SK-N-MC (cell line): ENCODE results near the gene FSD2.

Experiments used
- DNase-seq: peaks from one replicate; pipeline ENCODE4 v3.0.0-alpha.2; 2011; ENCODE audit warnings: low read depth, low spot score
- H3K27ac ChIP-seq: fragments of 200-600 bp; sonication (generic); 2 replicates; pipeline ENCODE4 v1.5.1; 2016; ENCODE audit warnings: mixed run types
- H3K36me3 ChIP-seq: fragments of 200-600 bp; sonication (generic); 2 replicates; pipeline ENCODE4 v1.6.1; 2017; ENCODE audit warnings: antibody characterized with exemption, low read length, mixed read lengths; ENCODE audit not compliant: insufficient read depth
- H3K4me3 ChIP-seq: fragments of 200-600 bp; sonication (generic); 2 replicates; pipeline ENCODE4 v1.5.1; 2016
- H3K9ac ChIP-seq: fragments of 200-600 bp; sonication (generic); 2 replicates; pipeline ENCODE4 v1.8.0; 2017; ENCODE audit warnings: mixed run types, mixed read lengths; ENCODE audit not compliant: insufficient read length
- H3K9me3 ChIP-seq: fragments of 200-600 bp; sonication (generic); 2 replicates; pipeline ENCODE4 v1.6.1; 2017; ENCODE audit warnings: low read depth, mild to moderate bottlenecking, antibody characterized with exemption, low read length, moderate library complexity, mixed read lengths
- EZH2 ChIP-seq: fragments of 200-600 bp; sonication (generic); IDR thresholded peaks from one replicate; pipeline ENCODE4 v1.6.1; 2017; ENCODE audit warnings: antibody characterized with exemption
- FOXP2 ChIP-seq: optimal IDR thresholded peaks from 2 replicates; pipeline ENCODE3; 2011; ENCODE audit warnings: mild to moderate bottlenecking, moderate library complexity; ENCODE audit not compliant: insufficient read depth; ENCODE audit errors: extremely low read length, control extremely low read depth
- POLR2AphosphoS5 ChIP-seq: IDR thresholded peaks from 2 replicates; pipeline ENCODE4 v1.6.1; 2012; ENCODE audit warnings: mild to moderate bottlenecking, low read depth, low read length, borderline replicate concordance

Gene FSD2

DNA sequence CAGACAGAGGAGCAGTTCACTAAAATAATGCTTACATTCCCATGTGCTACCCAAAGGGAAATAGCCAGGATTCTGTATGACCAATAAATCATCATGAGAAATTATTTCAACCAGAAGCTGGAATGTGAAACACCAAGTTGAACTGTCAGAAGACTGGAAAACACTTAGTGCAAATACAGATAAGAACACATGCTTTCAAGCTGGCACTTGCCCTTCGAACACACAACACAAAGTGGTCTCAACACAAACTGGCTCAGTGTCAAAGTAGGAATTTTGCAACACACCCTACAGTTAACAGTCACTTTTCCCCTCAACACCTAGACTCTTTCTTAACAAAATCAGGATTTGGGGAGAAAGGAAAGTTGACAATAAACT lies 1.3 kb downstream of the FSD2 start:
- H3K27ac ChIP-seq = no peak overlapping the region
- TF ChIP-seq FOXP2 (no peak), POLR2AphosphoS5 (no peak), EZH2 (no peak)

DNA sequence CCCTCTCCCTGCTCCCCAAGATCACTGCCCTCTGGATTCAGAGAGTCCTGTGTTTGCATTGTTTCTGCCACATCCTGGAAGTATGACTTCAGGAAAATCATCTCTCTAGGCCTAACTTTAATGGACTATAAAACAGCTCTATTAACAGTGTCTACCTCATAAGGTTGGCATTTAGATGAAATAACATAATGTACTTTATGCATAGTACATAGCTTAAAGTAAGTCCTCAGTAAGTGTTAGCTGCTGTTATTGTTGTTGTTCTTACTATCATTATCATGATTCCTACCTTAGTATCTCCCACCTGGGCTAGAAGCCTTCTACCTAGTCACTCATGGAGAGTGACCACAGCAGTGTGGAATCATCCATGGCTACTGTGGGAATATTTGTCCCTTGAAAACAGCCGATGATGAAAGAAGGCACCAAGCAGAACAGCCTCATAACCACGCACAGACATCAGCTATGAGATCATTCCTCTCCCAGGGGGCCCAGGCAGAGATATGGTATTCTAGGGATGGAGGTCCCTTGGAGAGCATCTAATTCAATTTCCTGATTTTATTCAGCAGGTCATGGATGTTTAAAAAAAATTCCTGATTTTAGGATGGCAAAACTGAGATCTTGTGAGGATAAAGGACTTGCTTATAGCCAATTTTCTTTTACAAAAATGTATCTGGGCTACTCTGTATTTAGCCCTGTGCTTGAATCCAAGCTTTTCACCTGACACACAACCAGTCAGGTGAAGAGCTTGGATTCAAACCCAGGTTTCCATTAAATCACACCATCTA lies 1.9 kb downstream of the FSD2 start:
- DNase-seq = no peak
- no peaks in the 10 kb centered on the region for H3K36me3 ChIP-seq
- H3K9me3 ChIP-seq = no peaks in the 10 kb centered on the region
- H3K27ac ChIP-seq = no peak overlapping the region
- H3K4me3 ChIP-seq = no peak overlapping the region
- TF ChIP-seq POLR2AphosphoS5 (no peak), FOXP2 (no peak), EZH2 (no peak)
- no peak overlapping the region for H3K9ac ChIP-seq

More for the DNA sequence above, 1.3 kb downstream of the FSD2 start:
- H3K9me3 ChIP-seq = no peaks in the 10 kb centered on the region
- no peak overlapping the region for H3K9ac ChIP-seq
- no peak overlapping the region for H3K4me3 ChIP-seq
- H3K36me3 ChIP-seq = no peaks in the 10 kb centered on the region
- DNase-seq = no peak

DNA sequence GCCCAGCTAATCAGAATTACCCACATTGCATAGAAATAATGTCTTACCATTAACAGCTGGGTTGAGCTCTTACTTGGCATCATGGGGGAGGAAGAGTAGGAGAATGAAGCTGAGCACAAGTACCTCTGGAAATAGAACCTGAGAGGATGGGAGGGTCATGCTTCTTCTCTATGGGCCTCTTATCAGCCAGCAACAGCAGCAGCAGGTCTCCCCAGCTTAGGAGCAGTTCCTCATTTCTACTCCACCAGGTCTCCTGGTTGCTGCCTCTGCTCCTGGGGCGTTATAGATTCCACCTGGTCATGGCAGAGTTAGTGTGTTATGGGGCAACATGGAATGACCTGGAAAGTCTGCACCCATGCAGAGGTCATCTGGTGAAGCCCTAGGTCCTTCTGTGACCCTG lies 3.4 kb downstream of the FSD2 start:
- TF ChIP-seq EZH2 = no peak
- TF ChIP-seq FOXP2 = no peak
- no peak for TF ChIP-seq POLR2AphosphoS5
- no peak for DNase-seq
- Histone ChIP-seq H3K36me3 (no peaks in the 10 kb centered on the region), H3K9me3 (no peaks in the 10 kb centered on the region), H3K27ac (no peak overlapping the region), H3K4me3 (no peak overlapping the region), H3K9ac (no peak overlapping the region)

DNA sequence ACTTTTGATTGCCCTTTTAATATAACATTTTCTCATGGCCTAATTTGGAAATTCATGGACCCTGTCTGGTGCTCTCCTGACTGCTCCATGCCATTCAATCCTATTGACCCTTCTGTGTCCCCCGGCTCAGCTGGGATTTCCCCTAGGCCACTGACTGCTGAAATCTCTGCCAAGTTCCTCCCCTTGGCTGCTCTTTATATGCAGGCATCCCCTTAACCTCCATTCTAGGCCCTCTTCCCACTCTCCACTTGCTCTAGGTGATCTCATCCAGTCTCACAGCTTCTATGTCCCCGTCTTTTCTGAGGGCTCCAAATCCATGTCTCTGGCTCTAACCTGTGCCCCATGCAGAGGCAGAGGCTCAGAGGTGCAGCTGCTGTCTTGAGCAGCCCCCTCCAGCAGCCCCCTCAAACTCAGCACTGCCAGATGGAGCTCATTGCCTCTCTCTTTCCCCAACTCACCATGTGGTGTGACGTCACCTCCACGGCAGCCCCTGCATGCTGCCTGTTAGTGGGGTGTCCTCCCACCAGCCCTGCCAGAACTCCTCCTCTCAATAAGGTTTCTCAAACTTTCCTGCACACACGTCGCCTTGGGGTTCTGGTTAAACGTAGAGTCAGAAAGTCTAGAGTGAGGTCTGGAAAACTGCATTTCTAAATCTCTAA lies 6.6 kb downstream of the FSD2 start:
- no peak for DNase-seq
- H3K9me3 ChIP-seq = no peaks in the 10 kb centered on the region
- TF ChIP-seq EZH2 (no peak), POLR2AphosphoS5 (no peak), FOXP2 (no peak)

DNA sequence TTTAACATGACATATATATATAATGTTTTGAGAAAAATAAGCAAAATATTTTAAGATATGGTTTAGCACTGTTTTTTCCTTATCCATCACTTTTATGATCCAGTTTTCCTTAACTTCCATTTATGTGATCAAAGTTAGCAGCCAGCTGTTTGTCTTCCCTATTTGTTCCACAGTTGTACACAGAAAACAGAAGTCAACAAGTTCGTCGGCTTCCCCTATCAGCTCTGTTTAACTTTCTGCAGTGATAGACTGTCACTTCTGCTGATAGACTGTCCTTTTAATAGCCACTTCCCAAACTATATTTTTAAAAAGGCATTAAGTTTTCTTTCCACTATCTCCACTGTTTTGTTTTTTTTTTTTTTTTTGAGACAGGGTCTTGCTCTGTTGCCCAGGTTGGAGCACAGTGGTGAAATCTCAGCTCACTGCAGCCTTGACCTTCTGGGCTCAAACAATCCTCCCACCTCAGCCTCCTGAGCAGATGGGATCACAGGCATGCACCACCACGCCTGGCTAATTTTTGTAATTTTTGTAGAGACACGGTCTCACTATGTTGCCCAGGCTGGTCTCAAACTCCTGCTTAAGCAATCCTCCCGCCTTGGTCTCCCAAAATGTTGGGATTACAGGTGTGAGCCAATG lies 7.2 kb downstream of the FSD2 start:
- Histone ChIP-seq H3K36me3 (no peaks in the 10 kb centered on the region), H3K27ac (no peak overlapping the region), H3K9me3 (no peaks in the 10 kb centered on the region), H3K4me3 (no peak overlapping the region), H3K9ac (no peak overlapping the region)
- TF ChIP-seq FOXP2 (no peak), POLR2AphosphoS5 (no peak), EZH2 (no peak)
- DNase-seq = no peak

More for the DNA sequence above, 6.6 kb downstream of the FSD2 start:
- no peak overlapping the region for H3K4me3 ChIP-seq
- no peak overlapping the region for H3K9ac ChIP-seq
- H3K36me3 ChIP-seq = no peaks in the 10 kb centered on the region
- no peak overlapping the region for H3K27ac ChIP-seq

DNA sequence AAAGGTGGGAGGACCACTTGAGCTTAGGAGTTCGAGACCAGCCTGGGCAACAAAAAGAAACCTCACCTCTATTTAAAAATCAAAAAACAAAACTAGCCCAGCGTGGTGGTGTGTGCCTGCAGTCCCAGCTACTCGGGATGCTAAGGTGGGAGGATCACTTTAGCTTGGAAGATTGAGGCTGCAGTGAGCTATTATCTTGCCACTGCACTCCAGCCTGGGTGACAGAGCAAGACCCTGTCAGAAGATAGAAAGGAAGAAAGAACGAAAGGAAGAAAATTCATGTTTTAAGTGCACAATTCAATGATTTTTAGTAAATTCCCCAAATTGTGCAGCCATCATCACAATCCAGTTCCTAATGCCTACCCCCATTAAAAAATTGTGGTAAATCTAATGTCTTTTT lies 7.8 kb downstream of the FSD2 start:
- DNase-seq = no peak
- Histone ChIP-seq H3K27ac (no peak overlapping the region), H3K9me3 (no peaks in the 10 kb centered on the region), H3K4me3 (no peak overlapping the region), H3K9ac (no peak overlapping the region), H3K36me3 (no peaks in the 10 kb centered on the region)
- no peak for TF ChIP-seq EZH2
- TF ChIP-seq POLR2AphosphoS5 = no peak
- TF ChIP-seq FOXP2 = no peak

DNA sequence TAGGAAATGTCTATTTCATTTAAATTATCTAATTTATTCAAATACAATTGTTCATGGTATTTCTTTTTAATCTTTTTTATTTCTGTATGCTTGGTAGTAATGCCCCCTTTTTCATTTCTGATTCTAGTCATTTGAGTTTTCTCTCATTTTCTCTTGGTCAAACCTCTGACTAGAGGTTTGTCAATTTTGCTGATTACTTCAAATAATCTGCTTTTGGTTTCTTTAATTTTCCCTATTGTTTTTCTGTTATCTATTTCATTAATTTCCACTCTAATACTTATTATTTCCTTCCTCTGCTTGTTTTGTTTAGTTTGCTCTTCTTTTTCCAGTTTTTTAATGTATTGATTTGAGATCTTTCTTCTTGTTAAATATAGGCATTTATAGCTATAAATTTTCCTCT lies 12.1 kb downstream of the FSD2 start:
- TF ChIP-seq EZH2 = no peak
- no peak for TF ChIP-seq FOXP2
- no peak for TF ChIP-seq POLR2AphosphoS5
- Histone ChIP-seq H3K9ac (no peak overlapping the region), H3K9me3 (no peaks in the 10 kb centered on the region), H3K36me3 (no peaks in the 10 kb centered on the region), H3K4me3 (no peak overlapping the region), H3K27ac (no peak overlapping the region)
- no peak for DNase-seq

DNA sequence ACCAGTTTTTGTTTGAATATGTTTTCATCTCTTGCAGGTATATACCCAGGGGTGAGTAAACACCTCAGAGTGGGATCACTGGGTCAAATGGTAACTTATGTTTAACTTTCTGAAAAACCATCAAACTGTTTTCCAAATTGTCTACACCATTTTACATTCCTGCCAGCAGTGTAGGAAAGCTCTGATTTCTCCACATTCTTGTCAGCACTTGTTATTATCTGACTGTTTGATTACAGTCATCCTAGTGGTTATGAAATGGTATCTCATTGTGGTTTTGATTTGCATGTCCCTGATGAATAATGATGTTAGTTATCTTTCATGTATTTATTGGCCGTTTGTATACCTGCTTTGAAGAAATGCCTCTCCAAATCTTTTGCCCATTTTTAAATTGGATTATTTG lies 13.8 kb downstream of the FSD2 start:
- Histone ChIP-seq H3K9ac (no peak overlapping the region), H3K27ac (no peak overlapping the region), H3K36me3 (no peaks in the 10 kb centered on the region), H3K9me3 (no peaks in the 10 kb centered on the region), H3K4me3 (no peak overlapping the region)
- no peak for DNase-seq
- TF ChIP-seq EZH2 (no peak), FOXP2 (no peak), POLR2AphosphoS5 (no peak)

DNA sequence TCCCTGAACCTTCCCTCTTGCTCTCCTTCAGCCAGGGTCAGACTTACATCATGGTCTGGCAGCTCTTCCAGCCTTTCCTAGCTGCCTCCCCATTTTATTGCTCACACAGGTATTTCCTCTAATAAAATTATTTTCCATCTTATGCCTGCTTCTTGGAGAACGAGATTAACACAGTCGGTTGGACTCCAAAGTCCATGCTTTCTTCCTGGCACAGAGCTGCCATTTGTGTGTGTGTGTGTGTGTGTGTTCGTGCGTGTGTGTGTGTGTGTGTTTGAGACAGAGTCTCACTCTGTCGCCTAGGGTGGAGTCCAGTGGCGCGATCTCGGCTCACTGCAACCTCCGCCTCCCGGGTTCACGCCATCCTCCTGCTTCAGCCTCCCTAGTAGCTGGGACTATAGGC lies 15.5 kb downstream of the FSD2 start:
- Histone ChIP-seq H3K9me3 (no peaks in the 10 kb centered on the region), H3K27ac (no peak overlapping the region), H3K36me3 (no peaks in the 10 kb centered on the region), H3K4me3 (no peak overlapping the region), H3K9ac (no peak overlapping the region)
- no peak for DNase-seq
- TF ChIP-seq POLR2AphosphoS5 = no peak
- no peak for TF ChIP-seq EZH2
- no peak for TF ChIP-seq FOXP2
